ENCODE results near the gene SH3TC1. TPM values are rescaled to one million over a fixed set of nuclear protein-coding genes. Genes with fewer than 3 reads are reported as not detected.

SH3TC1 gene
- total RNA-seq, 4 donors from 2014 or later: 9.6 to 12.9 (median 12.6) TPM

DNA sequence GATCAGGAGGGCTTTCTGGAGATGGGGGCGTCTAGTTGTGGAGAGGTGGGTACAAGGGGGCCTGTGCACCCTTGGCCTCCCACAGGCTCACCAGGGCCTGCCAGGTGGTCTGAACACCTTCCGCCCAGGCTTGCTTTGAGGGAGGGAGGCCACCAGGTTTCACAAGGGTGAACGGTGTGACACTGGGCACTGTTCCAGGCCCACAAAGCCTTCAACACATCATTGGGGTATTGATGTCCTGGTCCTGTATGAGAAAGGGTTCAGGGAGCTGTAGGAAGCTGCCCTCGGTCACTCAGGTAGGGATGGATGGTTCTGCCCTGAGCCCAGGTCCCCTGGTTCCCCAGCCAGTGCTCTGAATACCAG lies 76.4 kb downstream of the SH3TC1 start:
- TF ChIP-seq POLR2AphosphoS5 (IDR thresholded peaks at IDR 0.05) (no peak), POLR2A (IDR thresholded peaks at IDR 0.05) (no peak), EP300 (IDR thresholded peaks at IDR 0.05) (no peak)
- TF ChIP-seq, protein P1, sequence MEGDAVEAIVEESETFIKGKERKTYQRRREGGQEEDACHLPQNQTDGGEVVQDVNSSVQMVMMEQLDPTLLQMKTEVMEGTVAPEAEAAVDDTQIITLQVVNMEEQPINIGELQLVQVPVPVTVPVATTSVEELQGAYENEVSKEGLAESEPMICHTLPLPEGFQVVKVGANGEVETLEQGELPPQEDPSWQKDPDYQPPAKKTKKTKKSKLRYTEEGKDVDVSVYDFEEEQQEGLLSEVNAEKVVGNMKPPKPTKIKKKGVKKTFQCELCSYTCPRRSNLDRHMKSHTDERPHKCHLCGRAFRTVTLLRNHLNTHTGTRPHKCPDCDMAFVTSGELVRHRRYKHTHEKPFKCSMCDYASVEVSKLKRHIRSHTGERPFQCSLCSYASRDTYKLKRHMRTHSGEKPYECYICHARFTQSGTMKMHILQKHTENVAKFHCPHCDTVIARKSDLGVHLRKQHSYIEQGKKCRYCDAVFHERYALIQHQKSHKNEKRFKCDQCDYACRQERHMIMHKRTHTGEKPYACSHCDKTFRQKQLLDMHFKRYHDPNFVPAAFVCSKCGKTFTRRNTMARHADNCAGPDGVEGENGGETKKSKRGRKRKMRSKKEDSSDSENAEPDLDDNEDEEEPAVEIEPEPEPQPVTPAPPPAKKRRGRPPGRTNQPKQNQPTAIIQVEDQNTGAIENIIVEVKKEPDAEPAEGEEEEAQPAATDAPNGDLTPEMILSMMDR (IDR thresholded peaks at IDR 0.05): no peak
- Histone ChIP-seq H3K4me3 (no peak overlapping the region), H3K9me3 (no peaks in the 10 kb centered on the region), H3K27ac (peak overlapping the region; percentile 1 to 82 (median 74)), H3K4me1 (peaks cover 0 to 100% (median 59%) of the 10 kb centered on the region in 3 donors), H3K27me3 (peaks cover 3% of the 10 kb centered on the region), H3K36me3 (no peaks in the 10 kb centered on the region)
- WGBS, 2 donors (ENCODE audit: low coverage in 1 of 2): no CpG with 5 or more reads among the region's 4 CpGs
- ATAC-seq: no peak

DNA sequence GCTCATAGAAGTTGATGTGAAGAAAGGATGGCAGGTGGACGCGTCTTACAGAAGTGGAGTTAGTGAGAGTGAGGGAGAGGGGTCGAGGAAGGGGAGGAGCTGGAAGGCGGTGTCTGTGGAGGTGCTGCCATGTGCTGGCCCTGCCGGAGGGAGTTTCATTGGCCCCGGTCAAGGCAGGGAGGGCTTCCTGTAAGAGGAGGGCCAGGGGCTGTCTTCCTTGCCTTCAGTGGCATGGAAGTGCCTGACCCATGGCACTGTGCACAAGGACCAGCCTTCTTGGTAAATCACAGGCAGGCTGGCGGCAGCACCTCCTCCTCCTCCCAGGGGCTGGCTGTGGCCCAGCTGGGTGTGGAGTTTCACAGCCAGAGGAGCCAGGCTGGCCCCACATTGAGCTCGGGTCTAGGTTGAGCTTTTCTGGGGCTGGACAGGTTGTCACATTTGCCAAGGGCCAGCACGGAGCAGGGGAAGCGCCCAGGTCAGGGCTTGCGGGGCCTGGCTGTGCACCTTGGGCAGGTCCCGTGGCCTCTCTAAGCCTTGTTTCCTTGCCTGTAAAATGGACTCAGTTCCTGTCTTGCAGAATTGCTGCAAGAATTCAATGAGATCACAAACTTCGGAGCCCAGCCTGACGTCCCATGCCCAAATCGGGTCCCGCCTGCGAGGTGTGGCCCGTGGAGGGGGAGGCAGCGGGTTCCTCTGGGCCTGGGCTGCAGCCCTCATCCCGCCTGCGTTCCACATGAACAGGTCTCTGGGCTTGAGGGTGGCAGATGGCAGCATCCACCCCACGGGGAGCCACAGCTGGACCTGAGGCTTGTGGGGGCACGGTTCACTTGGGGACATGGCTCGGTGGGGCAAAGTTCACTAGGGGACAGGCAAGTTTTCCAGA lies 77.5 kb downstream of the SH3TC1 start:
- Histone ChIP-seq H3K4me3 (no peak overlapping the region), H3K36me3 (no peaks in the 10 kb centered on the region), H3K27ac (peak overlapping the region in 3 of 4 donors; percentile 69 to 82 (median 80)), H3K4me1 (peaks cover 0 to 100% (median 53%) of the 10 kb centered on the region in 3 donors), H3K27me3 (no peaks in the 10 kb centered on the region), H3K9me3 (no peaks in the 10 kb centered on the region)
- TF ChIP-seq, protein P1 (IDR thresholded peaks at IDR 0.05): peak in 1 of 4 experiments; percentile 17
- no peak for TF ChIP-seq POLR2A (IDR thresholded peaks at IDR 0.05)
- no peak for TF ChIP-seq POLR2AphosphoS5 (IDR thresholded peaks at IDR 0.05)
- no peak for TF ChIP-seq EP300 (IDR thresholded peaks at IDR 0.05)
- WGBS, 2 donors (ENCODE audit: low coverage in 1 of 2): 36% methylated on average over 6 of the region's 24 CpGs; no CpG with 5 or more reads in 1 of the 2 donors
- ATAC-seq: peak; percentile 6

DNA sequence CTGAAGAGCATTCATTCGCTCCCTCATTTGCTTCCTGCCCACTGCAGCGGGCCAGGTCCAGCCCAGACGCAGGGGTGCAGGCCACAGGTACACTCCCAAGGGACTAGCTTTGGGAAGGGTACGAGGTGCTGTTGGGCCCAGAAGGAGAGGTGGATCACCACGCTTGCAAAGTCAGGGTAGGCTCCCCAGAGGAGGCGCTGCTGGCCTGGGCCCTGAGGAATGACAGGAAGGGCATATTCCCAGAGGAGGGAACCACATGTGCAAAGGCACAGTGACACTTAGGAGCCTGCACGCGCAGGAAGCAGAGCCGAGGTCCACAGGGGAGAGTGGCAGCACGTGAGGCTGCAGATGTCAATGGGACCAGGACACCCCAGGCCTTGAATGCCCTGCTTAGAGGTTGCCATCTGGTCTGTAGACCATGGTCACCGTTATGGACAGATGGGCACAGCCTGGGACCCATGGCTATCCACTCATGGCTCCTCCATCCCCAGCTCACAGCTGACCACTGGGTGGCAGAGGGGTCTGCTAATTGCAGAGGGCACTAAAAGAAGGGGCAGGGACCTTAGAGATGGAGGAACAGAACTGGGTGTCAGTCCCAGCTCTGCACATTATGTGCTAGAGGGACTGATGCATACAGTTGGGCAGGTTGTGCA lies 78.4 kb downstream of the SH3TC1 start:
- no peak for ATAC-seq
- Histone ChIP-seq H3K9me3 (no peaks in the 10 kb centered on the region), H3K36me3 (no peaks in the 10 kb centered on the region), H3K27ac (peak overlapping the region in 3 of 4 donors; percentile 69 to 82 (median 80)), H3K27me3 (no peaks in the 10 kb centered on the region), H3K4me3 (no peak overlapping the region), H3K4me1 (peaks cover 0 to 100% (median 46%) of the 10 kb centered on the region in 3 donors)
- TF ChIP-seq, protein P1 (IDR thresholded peaks at IDR 0.05): no peak
- no peak for TF ChIP-seq POLR2AphosphoS5 (IDR thresholded peaks at IDR 0.05)
- TF ChIP-seq EP300 (IDR thresholded peaks at IDR 0.05): no peak
- TF ChIP-seq POLR2A (IDR thresholded peaks at IDR 0.05): no peak
- WGBS, 2 donors (ENCODE audit: low coverage in 1 of 2): 72% methylated on average over 2 of the region's 11 CpGs; no CpG with 5 or more reads in 1 of the 2 donors

DNA sequence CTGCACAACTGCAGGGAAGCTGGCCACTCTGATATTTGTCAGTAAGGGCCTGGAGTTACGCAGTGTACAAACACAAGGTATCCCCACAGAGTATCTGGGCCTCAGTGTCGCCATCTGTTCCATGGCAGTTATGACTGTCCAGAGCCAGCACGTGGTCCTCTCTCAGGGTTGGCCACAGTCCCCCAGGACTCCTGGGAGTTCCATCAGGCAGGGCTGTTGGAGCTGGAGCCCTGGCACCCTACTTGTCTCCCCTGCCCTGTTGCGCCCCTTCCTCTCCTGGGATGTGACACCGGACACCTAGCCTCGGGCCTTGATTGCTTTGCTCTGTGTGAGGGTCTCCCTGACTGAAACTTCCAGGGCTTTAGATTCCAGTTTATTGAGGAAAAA lies 78.9 kb downstream of the SH3TC1 start:
- no peaks in the 10 kb centered on the region for H3K27me3 ChIP-seq
- peak overlapping the region in 2 of 4 donors; percentile 55 to 82 for H3K27ac ChIP-seq
- WGBS, 2 donors (ENCODE audit: low coverage in 1 of 2): 6 to 50% methylated on average over 2 to 3 of the region's 6 CpGs
- H3K9me3 ChIP-seq: no peaks in the 10 kb centered on the region
- no peak overlapping the region for H3K4me3 ChIP-seq
- H3K4me1 ChIP-seq: peaks cover 0 to 95% (median 40%) of the 10 kb centered on the region in 3 donors
- H3K36me3 ChIP-seq: no peaks in the 10 kb centered on the region
- TF ChIP-seq EP300 (IDR thresholded peaks at IDR 0.05) (no peak), POLR2A (IDR thresholded peaks at IDR 0.05) (no peak), POLR2AphosphoS5 (IDR thresholded peaks at IDR 0.05) (no peak)
- TF ChIP-seq, protein P1 (IDR thresholded peaks at IDR 0.05): no peak
- no peak for ATAC-seq

All from gastroesophageal sphincter (tissue), 4 donors.